IMR-90 (cell line): ENCODE data around the gene SLC6A7. TPM values are rescaled to one million over a fixed set of nuclear protein-coding genes. Genes with fewer than 3 reads are reported as not detected.

Source experiments
- ATAC-seq: fragments of 200-7000 bp; cut with Tn5 transposase; 2 replicates; pipeline ENCODE4 v1.9.1; 2020; ENCODE audit warnings: low read depth, mild to moderate bottlenecking, moderate library complexity
- BruUV-seq: library from RNA; stranded (reverse); fragments of 400-500 nt; replicated peaks from 2 replicates; lab custom pipeline; 2021; lab: Mats Ljungman, UMichigan
- CTCF ChIA-PET: fragments of 300-600 bp; formaldehyde crosslinking; extraction: SDS; loops from one replicate; lab custom pipeline; 2021; ENCODE audit warnings: antibody characterized with exemption; lab: Yijun Ruan, JAX
- POLR2A ChIA-PET: fragments of 300-600 bp; sonication (Branson Sonifier 250); formaldehyde crosslinking; loops from one replicate; lab custom pipeline; 2022; ENCODE audit warnings: antibody characterized with exemption; ENCODE audit not compliant: unreplicated experiment; lab: Charles Lee
- DNase-seq: peaks from one replicate; pipeline ENCODE4 v3.0.0; 2013
- H2AFZ ChIP-seq: replicated peaks from 2 replicates; pipeline ENCODE3; 2013; ENCODE audit warnings: low read length, mild to moderate bottlenecking; ENCODE audit not compliant: poor library complexity
- H2AK5ac ChIP-seq: 2 replicates; pipeline ENCODE4 v1.6.1; 2013; ENCODE audit warnings: low read depth, low read length, inconsistent platforms
- H2AK9ac ChIP-seq: replicated peaks from 2 replicates; pipeline ENCODE3; 2013; ENCODE audit warnings: mild to moderate bottlenecking, low read depth, low read length, moderate library complexity; ENCODE audit not compliant: poor library complexity
- H2BK120ac ChIP-seq: 2 replicates; pipeline ENCODE4 v1.6.1; 2013; ENCODE audit warnings: low read depth, low read length, inconsistent platforms
- H2BK15ac ChIP-seq: 3 replicates; pipeline ENCODE4 v1.6.1; 2013; ENCODE audit warnings: low read depth, low read length, inconsistent platforms
- H2BK20ac ChIP-seq: 2 replicates; pipeline ENCODE4 v1.6.1; 2013; ENCODE audit warnings: low read depth, mild to moderate bottlenecking, inconsistent platforms, low read length, moderate library complexity
- H2BK5ac ChIP-seq: 2 replicates; pipeline ENCODE4 v1.6.1; 2013; ENCODE audit warnings: mild to moderate bottlenecking, low read depth, low read length, inconsistent platforms; ENCODE audit not compliant: poor library complexity, severe bottlenecking
- H3K14ac ChIP-seq: replicated peaks from 2 replicates; pipeline ENCODE4 v1.6.1; 2013; ENCODE audit warnings: low read depth, low read length, inconsistent platforms
- H3K18ac ChIP-seq: 2 replicates; pipeline ENCODE4 v1.6.1; 2013; ENCODE audit warnings: low read depth, low read length, control low read depth
- H3K23ac ChIP-seq: 2 replicates; pipeline ENCODE4 v1.6.1; 2013; ENCODE audit warnings: low read depth, low read length, inconsistent platforms
- H3K27ac ChIP-seq: 2 replicates; pipeline ENCODE4 v1.5.1; 2013; ENCODE audit warnings: mild to moderate bottlenecking, control low read depth, low read length; ENCODE audit not compliant: insufficient read depth
- H3K27me3 ChIP-seq: 2 replicates; pipeline ENCODE4 v1.6.1; 2013; ENCODE audit warnings: low read length; ENCODE audit not compliant: control insufficient read depth, insufficient read depth
- H3K36me3 ChIP-seq: 2 replicates; pipeline ENCODE4 v1.6.1; 2013; ENCODE audit warnings: low read length, mixed read lengths; ENCODE audit not compliant: control insufficient read depth, insufficient read depth
- H3K4ac ChIP-seq: 2 replicates; pipeline ENCODE4 v1.6.1; 2013; ENCODE audit warnings: low read depth, low read length, inconsistent platforms
- H3K4me1 ChIP-seq: 2 replicates; pipeline ENCODE4 v1.6.1; 2013; ENCODE audit warnings: low read length, mixed read lengths; ENCODE audit not compliant: control insufficient read depth, insufficient read depth
- H3K4me2 ChIP-seq: 2 replicates; pipeline ENCODE4 v1.6.1; 2013; ENCODE audit warnings: low read depth, mild to moderate bottlenecking, control low read depth, low read length, moderate library complexity
- H3K4me3 ChIP-seq: 2 replicates; pipeline ENCODE4 v1.5.1; 2013; ENCODE audit warnings: low read depth, mild to moderate bottlenecking, control low read depth, low read length, moderate library complexity; ENCODE audit not compliant: insufficient read depth
- H3K56ac ChIP-seq: 2 replicates; pipeline ENCODE4 v1.6.1; 2013; ENCODE audit warnings: low read length, inconsistent platforms; ENCODE audit not compliant: insufficient read depth; ENCODE audit errors: extremely low read depth
- H3K79me1 ChIP-seq, 2 experiments: 2 replicates each; pipeline ENCODE4 v1.6.1; 2013; ENCODE audit warnings: low read length in 2 of 2, inconsistent platforms in 1 of 2, low read depth in 1 of 2
- H3K9ac ChIP-seq: 2 replicates; pipeline ENCODE4 v1.6.1; 2013; ENCODE audit warnings: low read depth, low read length, control low read depth
- H3K9me1 ChIP-seq: 2 replicates; pipeline ENCODE4 v1.6.1; 2013; ENCODE audit warnings: low read length, inconsistent platforms; ENCODE audit not compliant: insufficient read depth
- H3K9me3 ChIP-seq: 2 replicates; pipeline ENCODE4 v1.6.1; 2013; ENCODE audit warnings: low read length; ENCODE audit not compliant: control insufficient read depth, insufficient read depth
- H4K20me1 ChIP-seq: 2 replicates; pipeline ENCODE4 v1.6.1; 2013; ENCODE audit warnings: low read length, inconsistent platforms; ENCODE audit not compliant: insufficient read depth
- H4K5ac ChIP-seq: 2 replicates; pipeline ENCODE4 v1.6.1; 2013; ENCODE audit warnings: mild to moderate bottlenecking, low read depth, low read length, control low read depth
- H4K8ac ChIP-seq, 2 experiments: 2 replicates each; pipeline ENCODE4 v1.6.1; 2013; ENCODE audit warnings: low read depth in 2 of 2, low read length in 2 of 2, control low read depth in 1 of 2, inconsistent platforms in 1 of 2
- H4K91ac ChIP-seq: 2 replicates; pipeline ENCODE4 v1.6.1; 2013; ENCODE audit warnings: low read depth, low read length, inconsistent platforms; ENCODE audit not compliant: insufficient read depth
- BHLHE40 ChIP-seq: fragments of 150-350 bp; IDR thresholded peaks from 2 replicates; pipeline ENCODE4 v1.6.1; 2016; ENCODE audit warnings: mild to moderate bottlenecking, low read depth, low read length
- CEBPB ChIP-seq: IDR thresholded peaks from 2 replicates; pipeline ENCODE4 v1.6.1; 2012; ENCODE audit warnings: low read depth, low read length, improper control_type of control experiment
- CHD1 ChIP-seq: IDR thresholded peaks from 2 replicates; pipeline ENCODE4 v1.6.1; 2012; ENCODE audit warnings: low read depth, low read length, improper control_type of control experiment
- CTCF ChIP-seq: conservative IDR thresholded peaks from 2 replicates; pipeline ENCODE4 v1.5.1; 2012; ENCODE audit warnings: mild to moderate bottlenecking, low read depth, low read length, improper control_type of control experiment
- FOS ChIP-seq: fragments of 150-350 bp; IDR thresholded peaks from 2 replicates; pipeline ENCODE4 v1.6.1; 2016; ENCODE audit warnings: low read depth, low read length
- MAFK ChIP-seq: IDR thresholded peaks from 2 replicates; pipeline ENCODE4 v1.6.1; 2012; ENCODE audit warnings: low read depth, low read length, improper control_type of control experiment
- MAZ ChIP-seq: IDR thresholded peaks from 2 replicates; pipeline ENCODE4 v1.6.1; 2012; ENCODE audit warnings: low read depth, mild to moderate bottlenecking, low read length, improper control_type of control experiment, moderate library complexity, borderline replicate concordance
- MXI1 ChIP-seq: IDR thresholded peaks from 2 replicates; pipeline ENCODE4 v1.6.1; 2012; ENCODE audit warnings: low read depth, mild to moderate bottlenecking, low read length, moderate library complexity, borderline replicate concordance
- POLR2A ChIP-seq: IDR thresholded peaks from 2 replicates; pipeline ENCODE4 v1.6.1; 2012; ENCODE audit warnings: mild to moderate bottlenecking, low read depth, low read length
- RAD21 ChIP-seq: IDR thresholded peaks from 2 replicates; pipeline ENCODE4 v1.6.1; 2012; ENCODE audit warnings: low read length, improper control_type of control experiment
- RCOR1 ChIP-seq: IDR thresholded peaks from 2 replicates; pipeline ENCODE4 v1.6.1; 2012; ENCODE audit warnings: mild to moderate bottlenecking, low read length, improper control_type of control experiment; ENCODE audit not compliant: insufficient replicate concordance
- RFX5 ChIP-seq: IDR thresholded peaks from 2 replicates; pipeline ENCODE4 v1.8.0; 2012; ENCODE audit warnings: low read depth, mild to moderate bottlenecking, low read length, moderate library complexity
- SMC3 ChIP-seq: fragments of 150-350 bp; IDR thresholded peaks from 2 replicates; pipeline ENCODE4 v1.6.1; 2016; ENCODE audit warnings: low read depth, mild to moderate bottlenecking, antibody characterized with exemption, low read length, moderate library complexity
- USF2 ChIP-seq: fragments of 150-350 bp; IDR thresholded peaks from 2 replicates; pipeline ENCODE4 v1.6.1; 2017; ENCODE audit warnings: mild to moderate bottlenecking, antibody characterized with exemption, low read length, low read depth
- WGBS, 2 experiments: methylation state at CpG; one replicate each; pipeline versions ENCODE4 v1.1.5 to v1.1.7; 2013; ENCODE audit warnings: missing lambda C conversion rate in 2 of 2; ENCODE audit not compliant: insufficient read length in 1 of 2; ENCODE audit errors: extremely low coverage in 2 of 2; 5-methylcytosine and 5-hydroxymethylcytosine counted together
- dilution Hi-C: fragments of 300-500 bp; cut with HindIII; formaldehyde crosslinking; loops from one replicate; pipeline ENCODE4 v1.14.3; 2018; ENCODE audit warnings: low sequenced_read_pairs; ENCODE audit not compliant: unreplicated experiment
- in situ Hi-C: fragments of 300-500 bp; cut with MboI; formaldehyde crosslinking; loops from 3 replicates; pipeline ENCODE4 v1.14.3; 2019; ENCODE audit warnings: low sequenced_read_pairs, inconsistent platforms, mixed read lengths
- intact Hi-C: fragments of 100-400 bp; cut with micrococcal nuclease; formaldehyde crosslinking; loops from 2 replicates; pipeline ENCODE4 v1.10.0; 2022
- polyA plus RNA-seq, 3 experiments: library from polyadenylated mRNA; depleted of rRNA; stranded (reverse); fragments of >200 nt; gene quantifications; 2 replicates each; pipeline ENCODE4 v1.2.3, GENCODE V29; 2012; ENCODE audit warnings: low replicate concordance in 1 of 3
- total RNA-seq: library from RNA; depleted of rRNA; stranded (reverse); fragments of >200 nt; gene quantifications from 2 replicates; pipeline ENCODE4 v1.2.3, GENCODE V29; 2012
- TF ChIP-seq, protein P1 (sequence below): fragments of 150-350 bp; IDR thresholded peaks from 2 replicates; pipeline ENCODE4 v1.6.1; 2016; ENCODE audit warnings: low read depth, mild to moderate bottlenecking, low read length, moderate library complexity, borderline replicate concordance

Gene SLC6A7
- total and polyA plus RNA-seq, 2 of the 4 experiments (the other 2 are of a cell fraction) = under 0.01 TPM; not detected in 1

DNA sequence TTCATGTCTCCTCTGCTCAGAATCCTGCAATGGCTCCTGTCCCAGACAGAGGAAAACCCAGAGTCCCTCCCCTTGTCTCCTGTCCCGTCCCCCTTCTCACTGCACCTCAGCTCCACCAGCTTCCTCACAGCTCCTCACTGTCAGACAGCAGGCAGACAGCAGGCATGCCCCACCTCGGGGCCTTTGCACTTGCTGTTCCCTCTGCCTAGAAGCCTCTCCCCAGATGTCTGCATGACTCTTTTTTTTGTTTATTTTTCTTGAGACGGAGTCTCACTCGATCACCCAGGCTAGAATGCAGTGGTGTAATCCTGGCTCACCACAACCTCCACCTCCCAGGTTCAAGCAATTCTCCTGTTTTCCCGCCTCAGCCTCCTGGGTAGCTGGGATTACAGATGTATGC lies 8.8 kb upstream of the SLC6A7 start:
- H3K27me3 ChIP-seq = peaks cover 43% of the 10 kb centered on the region
- 33% methylated on average over 2 of the region's 5 CpGs; no CpG with 5 or more reads in 1 of the 2 experiments for WGBS, 2 experiments
- DNase-seq (peak; percentile 85), ATAC-seq (peak; percentile 68)
- CTCF ChIA-PET = no interaction called here
- intact Hi-C loops (no loop called here), dilution Hi-C loops (no loop called here), in situ Hi-C loops (no loop called here)
- no peak overlapping the region for H3K56ac ChIP-seq
- no peaks in the 10 kb centered on the region for H3K79me1 ChIP-seq
- H3K9ac ChIP-seq = no peak overlapping the region
- H3K27ac ChIP-seq = no peak overlapping the region
- no peak overlapping the region for H2AK5ac ChIP-seq
- H3K4me1 ChIP-seq = peaks cover 6% of the 10 kb centered on the region
- H4K5ac ChIP-seq = no peak overlapping the region
- no peak overlapping the region for H2AFZ ChIP-seq
- no peak overlapping the region for H2BK15ac ChIP-seq
- H3K14ac ChIP-seq = no peak overlapping the region
- H4K91ac ChIP-seq = no peak overlapping the region
- H2AK9ac ChIP-seq = no peak overlapping the region
- no peak overlapping the region for H2BK5ac ChIP-seq
- no peaks in the 10 kb centered on the region for H3K9me3 ChIP-seq
- H4K8ac ChIP-seq = no peak overlapping the region
- H3K18ac ChIP-seq = no peak overlapping the region
- no peak overlapping the region for H2BK20ac ChIP-seq
- POLR2A ChIA-PET = no interaction called here
- H3K4me2 ChIP-seq = no peak overlapping the region
- no peak overlapping the region for H2BK120ac ChIP-seq
- no peak for TF ChIP-seq SMC3
- no peak for TF ChIP-seq MXI1
- no peak for TF ChIP-seq MAZ
- no peak for TF ChIP-seq USF2
- TF ChIP-seq, protein P1, sequence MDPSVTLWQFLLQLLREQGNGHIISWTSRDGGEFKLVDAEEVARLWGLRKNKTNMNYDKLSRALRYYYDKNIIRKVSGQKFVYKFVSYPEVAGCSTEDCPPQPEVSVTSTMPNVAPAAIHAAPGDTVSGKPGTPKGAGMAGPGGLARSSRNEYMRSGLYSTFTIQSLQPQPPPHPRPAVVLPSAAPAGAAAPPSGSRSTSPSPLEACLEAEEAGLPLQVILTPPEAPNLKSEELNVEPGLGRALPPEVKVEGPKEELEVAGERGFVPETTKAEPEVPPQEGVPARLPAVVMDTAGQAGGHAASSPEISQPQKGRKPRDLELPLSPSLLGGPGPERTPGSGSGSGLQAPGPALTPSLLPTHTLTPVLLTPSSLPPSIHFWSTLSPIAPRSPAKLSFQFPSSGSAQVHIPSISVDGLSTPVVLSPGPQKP = no peak
- no peak for TF ChIP-seq CTCF
- TF ChIP-seq MAFK = no peak
- TF ChIP-seq BHLHE40 = peak; percentile 29; the same call in 1 of the 2 replicates
- TF ChIP-seq RFX5 = no peak
- TF ChIP-seq POLR2A = no peak
- peak; percentile 63 for TF ChIP-seq CEBPB
- no peak for TF ChIP-seq CHD1
- no peak for TF ChIP-seq FOS
- TF ChIP-seq RAD21 = no peak
- peak; percentile 93 for TF ChIP-seq RCOR1
- H3K4me3 ChIP-seq = no peak overlapping the region
- H3K36me3 ChIP-seq = no peaks in the 10 kb centered on the region
- peaks cover 12% of the 10 kb centered on the region; the same call in 1 of the 2 replicates for H3K9me1 ChIP-seq
- BruUV-seq = no TSS peak
- H4K20me1 ChIP-seq = no peaks in the 10 kb centered on the region; the same call in 1 of the 2 replicates
- H3K4ac ChIP-seq = no peak overlapping the region
- H3K23ac ChIP-seq = no peak overlapping the region
